Endothelial cell of umbilical vein (primary cell): ENCODE data around the gene NFKBIA. TPM values are rescaled to one million over a fixed set of nuclear protein-coding genes. Genes with fewer than 3 reads are reported as not detected.

Experiments used
- BruUV-seq: library from RNA; stranded (reverse); fragments of 400-500 nt; replicated peaks from 2 replicates; lab custom pipeline; 2021; lab: Mats Ljungman, UMichigan
- CTCF ChIA-PET: fragments of 300-600, 350-600 bp; sonication (Branson Sonifier 250); formaldehyde crosslinking; loops from one replicate; lab custom pipeline; 2021; ENCODE audit warnings: antibody characterized with exemption, inconsistent platforms; lab: Charles Lee
- POLR2A ChIA-PET: fragments of 300-600, 350-600 bp; sonication (Branson Sonifier 250); formaldehyde crosslinking; loops from one replicate; lab custom pipeline; 2021; ENCODE audit warnings: antibody characterized with exemption, inconsistent platforms; lab: Charles Lee
- DNase-seq: peaks from one replicate; pipeline ENCODE4 v3.0.0-alpha.2; 2011; ENCODE audit warnings: low read depth, low spot score
- FAIRE-seq: peaks from 2 replicates; lab custom pipeline; 2011; peaks lifted over from hg19 to GRCh38; lab: Jason Lieb, UNC
- H2AFZ ChIP-seq: 2 replicates; pipeline ENCODE4 v1.6.0; 2012; ENCODE audit warnings: low read depth, low read length, control low read depth, inconsistent platforms
- H3K27ac ChIP-seq: 2 replicates; pipeline ENCODE4 v1.5.1; 2011; ENCODE audit warnings: low read depth, mild to moderate bottlenecking, control low read depth, low read length, moderate library complexity; ENCODE audit not compliant: insufficient read depth
- H3K27me3 ChIP-seq, 2 experiments: 2 replicates each; pipeline versions ENCODE4 v1.6.0 to v1.6.1; 2011; ENCODE audit warnings: low read length in 2 of 2, mixed read lengths in 1 of 2; ENCODE audit not compliant: control insufficient read depth in 2 of 2, insufficient read depth in 2 of 2
- H3K36me3 ChIP-seq, 2 experiments: 2 replicates in 1 of 2; 3 replicates in 1 of 2; pipeline ENCODE4 v1.5.1; 2011; ENCODE audit warnings: low read length in 2 of 2, mild to moderate bottlenecking in 1 of 2, moderate library complexity in 1 of 2; ENCODE audit not compliant: control insufficient read depth in 2 of 2, insufficient read depth in 2 of 2; ENCODE audit errors: extremely low read depth in 1 of 2
- H3K4me1 ChIP-seq: 3 replicates; pipeline ENCODE4 v1.5.1; 2011; ENCODE audit warnings: mild to moderate bottlenecking, low read length; ENCODE audit not compliant: control insufficient read depth, insufficient read depth; ENCODE audit errors: extremely low read depth
- H3K4me2 ChIP-seq: 2 replicates; pipeline ENCODE4 v1.6.1; 2011; ENCODE audit warnings: low read length, control low read depth, mixed read lengths; ENCODE audit not compliant: insufficient read depth
- H3K4me3 ChIP-seq, 3 experiments: fragments of 200-600 bp in 1 of 3; sonication (generic), shearing (Covaris generic) in 1 of 3; replicated peaks in 1 of 3; 2 replicates each; pipeline ENCODE4 v1.5.1; 2011 to 2016; ENCODE audit warnings: control low read depth in 3 of 3, low read length in 3 of 3, mild to moderate bottlenecking in 2 of 3, inconsistent platforms in 1 of 3, low read depth in 1 of 3, moderate library complexity in 1 of 3; ENCODE audit not compliant: insufficient read depth in 1 of 3
- H3K79me2 ChIP-seq: 2 replicates; pipeline ENCODE4 v1.6.0; 2012; ENCODE audit warnings: low read length, inconsistent platforms; ENCODE audit not compliant: control insufficient read depth, insufficient read depth
- H3K9ac ChIP-seq: replicated peaks from 2 replicates; pipeline ENCODE3; 2011; ENCODE audit warnings: low read length, control low read depth; ENCODE audit not compliant: insufficient read depth; ENCODE audit errors: extremely low read depth
- H3K9me1 ChIP-seq: replicated peaks from 3 replicates; pipeline ENCODE4 v1.6.0; 2011; ENCODE audit warnings: mild to moderate bottlenecking, low read length; ENCODE audit not compliant: control insufficient read depth, insufficient read depth; ENCODE audit errors: extremely low read depth
- H3K9me3 ChIP-seq: replicated peaks from 2 replicates; pipeline ENCODE4 v1.5.1; 2012; ENCODE audit warnings: low read length, inconsistent platforms; ENCODE audit not compliant: control insufficient read depth, insufficient read depth
- H4K20me1 ChIP-seq: replicated peaks from 2 replicates; pipeline ENCODE3; 2011; ENCODE audit warnings: mild to moderate bottlenecking, low read length; ENCODE audit not compliant: control insufficient read depth, insufficient read depth; ENCODE audit errors: extremely low read depth
- CTCF ChIP-seq, 2 donors: IDR thresholded peaks; 1 replicate in 1 of 2; 2 replicates in 1 of 2; pipeline ENCODE4 v1.5.1; 2011; ENCODE audit warnings: low read length in 2 of 2, mild to moderate bottlenecking in 2 of 2, moderate library complexity in 2 of 2, control low read depth in 1 of 2, inconsistent platforms in 1 of 2, low read depth in 1 of 2; ENCODE audit not compliant: insufficient read depth in 1 of 2; ENCODE audit errors: extremely low read depth in 1 of 2
- EZH2 ChIP-seq: IDR thresholded peaks from 2 replicates; pipeline ENCODE4 v1.6.1; 2012; ENCODE audit warnings: borderline replicate concordance, low read depth, mild to moderate bottlenecking, moderate library complexity, low read length, inconsistent platforms; ENCODE audit not compliant: severe bottlenecking
- FOS ChIP-seq: IDR thresholded peaks from 2 replicates; pipeline ENCODE4 v1.6.1; 2011; ENCODE audit warnings: mild to moderate bottlenecking, low read length, moderate library complexity, borderline replicate concordance; ENCODE audit not compliant: insufficient read depth
- GATA2 ChIP-seq: IDR thresholded peaks from 2 replicates; pipeline ENCODE4 v1.7.0; 2011; ENCODE audit warnings: low read depth, mild to moderate bottlenecking, moderate library complexity, mixed read lengths, low read length; ENCODE audit not compliant: insufficient read length, insufficient read depth
- JUN ChIP-seq: IDR thresholded peaks from 2 replicates; pipeline ENCODE4 v1.6.1; 2011; ENCODE audit warnings: borderline replicate concordance, low read depth; ENCODE audit not compliant: insufficient read length, insufficient read depth
- MAX ChIP-seq: IDR thresholded peaks from 2 replicates; pipeline ENCODE4 v1.6.1; 2011; ENCODE audit not compliant: insufficient read depth, insufficient read length
- MYC ChIP-seq: IDR thresholded peaks from one replicate; pipeline ENCODE4 v1.6.1; 2011; ENCODE audit warnings: mild to moderate bottlenecking, low read depth, low read length
- POLR2A ChIP-seq: IDR thresholded peaks from 2 replicates; pipeline ENCODE4 v1.6.1; 2012; ENCODE audit warnings: low read depth, mild to moderate bottlenecking, control low read depth, low read length
- POLR2AphosphoS5 ChIP-seq: IDR thresholded peaks from 2 replicates; pipeline ENCODE4 v1.6.1; 2012; ENCODE audit warnings: low read depth, mild to moderate bottlenecking, control low read depth, low read length, moderate library complexity; ENCODE audit not compliant: insufficient read depth
- dilution Hi-C: fragments of 300-500 bp; cut with MboI; formaldehyde crosslinking; loops from one replicate; pipeline ENCODE4 v1.15.0; 2019; ENCODE audit warnings: low sequenced_read_pairs; ENCODE audit not compliant: extremely low pct_ligation_motif_present
- intact Hi-C: fragments of 100-400 bp; cut with micrococcal nuclease; formaldehyde crosslinking; loops from one replicate; pipeline ENCODE4 v1.10.0; 2022
- polyA plus RNA-seq, 4 experiments: library from polyadenylated mRNA; depleted of rRNA in 3 of 4; stranded (reverse) in 3 of 4; unstranded in 1 of 4; fragments of >200 nt; gene quantifications; 2 replicates each; pipeline versions ENCODE4 v1.2.1 to v1.2.3, GENCODE V29; 2011 to 2012; ENCODE audit warnings: missing spikeins in 1 of 4
- total RNA-seq: library from RNA; stranded (reverse); gene quantifications from 2 replicates; pipeline ENCODE4 v1.2.3, GENCODE V29; 2021

The NFKBIA gene
- total and polyA plus RNA-seq, 2 donors (not counting 3 experiments of a cell fraction or from before 2014, with no cell fraction given), result 55.7 to 82.8 TPM

- BruUV-seq, result no TSS peak
- TF ChIP-seq EZH2 (no peak), JUN (no peak), CTCF (IDR thresholded peaks at IDR 0.05; ENCODE audit: extremely low read depth in 1 of 2, insufficient read depth in 1 of 2, low read depth in 1 of 2, low read length in 2 of 2) (no peak), GATA2 (no peak), POLR2AphosphoS5 (no peak), POLR2A (no peak), FOS (no peak), MAX (no peak), MYC (no peak)
- FAIRE-seq (no peak), DNase-seq (no peak)
- no peaks in the 10 kb centered on the region for H4K20me1 ChIP-seq
- H3K36me3 ChIP-seq, result no peaks in the 10 kb centered on the region
- no peaks in the 10 kb centered on the region for H3K27me3 ChIP-seq
- ChIA-PET CTCF (interaction anchor here (0.7 to 2.3 kb wide), 8 partner anchors 23 to 398 kb away, joined by 3 to 8 read pairs (median 5); no protein-coding TSS in a partner anchor), POLR2A (interaction anchor here (0.7 kb wide), 1 partner anchor 8 kb away, joined by 5 read pairs; no protein-coding TSS in a partner anchor)
- H3K9me3 ChIP-seq, result no peaks in the 10 kb centered on the region
- no peaks in the 10 kb centered on the region for H3K79me2 ChIP-seq
- peak overlapping the region; percentile 17 for H3K9ac ChIP-seq
- dilution Hi-C loops, result no loop called here
- no peaks in the 10 kb centered on the region for H3K9me1 ChIP-seq
- H3K4me1 ChIP-seq, result peaks cover 18% of the 10 kb centered on the region
- peak overlapping the region; percentile 61 for H3K27ac ChIP-seq
- H2AFZ ChIP-seq, result no peak overlapping the region
- intact Hi-C loops, result loop anchor here (5.0 kb wide), 2 partner anchors 397 to 548 kb away; no protein-coding TSS in a partner anchor
- peak overlapping the region; percentile 52 for H3K4me2 ChIP-seq
- H3K4me3 ChIP-seq, result no peak overlapping the region
Measured at GRCh38 chr14:35420036-35420811, 15.7 kb upstream of the NFKBIA start.
